NCI-H82 (cell line): ENCODE data around the gene RETREG1.
"Not testable (repeated sequence)": the region's sequence is repeated elsewhere in the genome, so short reads cannot be mapped to it uniquely, and the experiment has no call there.

Experiments
- DNase-seq: peaks from one replicate; lab custom pipeline; 2025; lab: John Stamatoyannopoulos, UW

The RETREG1 gene

GRCh38 chr5:16617274-16617968 lies 624 bp upstream of the RETREG1 start:
- DNase-seq, result no peak

GRCh38 chr5:16615741-16616535 lies 859 bp downstream of the RETREG1 start:
- no peak for DNase-seq

GRCh38 chr5:16612007-16612406 lies 4.8 kb downstream of the RETREG1 start:
- no peak for DNase-seq

- DNase-seq, result not testable (repeated sequence)
Measured at GRCh38 chr5:16610896-16611295, 5.9 kb downstream of the RETREG1 start.

- no peak for DNase-seq
Measured at GRCh38 chr5:16609412-16609811, 7.4 kb downstream of the RETREG1 start.

GRCh38 chr5:16606628-16607027 lies 10.2 kb downstream of the RETREG1 start:
- no peak for DNase-seq

GRCh38 chr5:16603701-16604100 lies 13.1 kb downstream of the RETREG1 start:
- no peak for DNase-seq

GRCh38 chr5:16603295-16603694 lies 13.5 kb downstream of the RETREG1 start:
- no peak for DNase-seq

- DNase-seq, result no peak
Measured at GRCh38 chr5:16602182-16602581, 14.6 kb downstream of the RETREG1 start.

- no peak for DNase-seq
Measured at GRCh38 chr5:16600946-16601345, 15.9 kb downstream of the RETREG1 start.

- DNase-seq, result no peak
Measured at GRCh38 chr5:16600397-16600796, 16.4 kb downstream of the RETREG1 start.

GRCh38 chr5:16597946-16598694 lies 18.7 kb downstream of the RETREG1 start:
- DNase-seq, result no peak

- no peak for DNase-seq
Measured at GRCh38 chr5:16596581-16596940, 20.2 kb downstream of the RETREG1 start.

GRCh38 chr5:16595881-16596580 lies 20.8 kb downstream of the RETREG1 start:
- DNase-seq, result no peak

- DNase-seq, result no peak
Measured at GRCh38 chr5:16593628-16594027, 23.2 kb downstream of the RETREG1 start.

- DNase-seq, result no peak
Measured at GRCh38 chr5:16593013-16593412, 23.8 kb downstream of the RETREG1 start.

- DNase-seq, result no peak
Measured at GRCh38 chr5:16592255-16592654, 24.5 kb downstream of the RETREG1 start.

- DNase-seq, result no peak
Measured at GRCh38 chr5:16590685-16591084, 26.1 kb downstream of the RETREG1 start.

- no peak for DNase-seq
Measured at GRCh38 chr5:16589658-16590057, 27.1 kb downstream of the RETREG1 start.

- no peak for DNase-seq
Measured at GRCh38 chr5:16588434-16589214, 28.2 kb downstream of the RETREG1 start.

GRCh38 chr5:16586556-16586955 lies 30.2 kb downstream of the RETREG1 start:
- DNase-seq, result no peak
